Measurements from ENCODE around the gene NRAP. TPM values are rescaled to one million over a fixed set of nuclear protein-coding genes. Genes with fewer than 3 reads are reported as not detected.

NRAP gene
- total and polyA plus RNA-seq, 7 donors = 41.4 to 2,239 (median 1,429) TPM

DNA sequence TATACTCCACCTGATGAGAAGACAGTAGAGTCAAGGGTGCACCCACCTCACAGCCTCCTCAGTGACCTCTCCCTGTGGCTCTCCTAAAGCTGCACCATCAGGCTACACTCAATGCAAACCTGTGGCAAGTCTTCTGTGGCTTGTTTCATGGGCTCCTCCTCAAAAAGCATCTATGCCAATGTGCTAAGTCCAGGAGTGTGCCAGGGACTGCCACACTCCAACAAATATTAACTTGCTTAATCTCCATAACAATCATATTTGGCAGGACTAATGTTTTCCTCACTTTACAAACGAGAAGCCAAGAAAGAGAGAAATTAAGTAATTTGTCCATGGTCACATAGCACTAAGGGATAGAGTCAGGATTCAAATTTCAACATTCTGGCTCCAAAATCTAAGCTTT is 11.9 kb downstream of the NRAP start:
- ATAC-seq (no peak), DNase-seq (no peak)
- TF ChIP-seq, protein P1, sequence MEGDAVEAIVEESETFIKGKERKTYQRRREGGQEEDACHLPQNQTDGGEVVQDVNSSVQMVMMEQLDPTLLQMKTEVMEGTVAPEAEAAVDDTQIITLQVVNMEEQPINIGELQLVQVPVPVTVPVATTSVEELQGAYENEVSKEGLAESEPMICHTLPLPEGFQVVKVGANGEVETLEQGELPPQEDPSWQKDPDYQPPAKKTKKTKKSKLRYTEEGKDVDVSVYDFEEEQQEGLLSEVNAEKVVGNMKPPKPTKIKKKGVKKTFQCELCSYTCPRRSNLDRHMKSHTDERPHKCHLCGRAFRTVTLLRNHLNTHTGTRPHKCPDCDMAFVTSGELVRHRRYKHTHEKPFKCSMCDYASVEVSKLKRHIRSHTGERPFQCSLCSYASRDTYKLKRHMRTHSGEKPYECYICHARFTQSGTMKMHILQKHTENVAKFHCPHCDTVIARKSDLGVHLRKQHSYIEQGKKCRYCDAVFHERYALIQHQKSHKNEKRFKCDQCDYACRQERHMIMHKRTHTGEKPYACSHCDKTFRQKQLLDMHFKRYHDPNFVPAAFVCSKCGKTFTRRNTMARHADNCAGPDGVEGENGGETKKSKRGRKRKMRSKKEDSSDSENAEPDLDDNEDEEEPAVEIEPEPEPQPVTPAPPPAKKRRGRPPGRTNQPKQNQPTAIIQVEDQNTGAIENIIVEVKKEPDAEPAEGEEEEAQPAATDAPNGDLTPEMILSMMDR (IDR thresholded peaks at IDR 0.05) = no peak
- Histone ChIP-seq H3K4me3 (no peak overlapping the region), H3K27ac (peak overlapping the region; percentile 90), H3K9me3 (no peaks in the 10 kb centered on the region), H3K4me1 (peaks cover 66% of the 10 kb centered on the region), H3K36me3 (ENCODE audit: insufficient read depth in 1 of 2, low read depth in 1 of 2) (peaks cover 0 to 93% of the 10 kb centered on the region in 2 donors), H3K27me3 (ENCODE audit: insufficient read depth in 3 of 3, low read length in 2 of 3) (no peaks in the 10 kb centered on the region)
- 12 to 20% (median 14%) methylated on average over 1 of the region's 1 CpG for WGBS, 3 donors
- intact Hi-C loops (cut with DNase I) = no loop called here

DNA sequence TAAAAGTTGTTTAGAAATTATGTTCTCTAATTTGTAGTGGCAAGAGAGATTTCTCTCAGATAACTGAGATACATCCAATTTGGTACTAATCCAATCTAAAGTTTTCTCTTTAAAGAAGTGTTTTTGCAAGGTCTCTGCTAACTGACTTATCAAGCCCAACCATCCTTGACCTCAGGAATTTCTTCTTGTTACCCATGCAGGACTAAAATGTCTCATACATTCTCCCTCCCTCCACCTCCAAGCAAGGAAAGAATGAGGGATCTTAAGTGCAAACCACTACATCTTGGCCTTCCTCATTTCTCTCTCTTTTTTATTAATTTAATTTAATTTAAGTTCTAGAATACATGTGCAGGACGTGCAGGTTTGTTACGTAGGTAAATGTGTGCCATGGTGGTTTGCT is 12.8 kb downstream of the NRAP start:
- DNase-seq = no peak
- TF ChIP-seq, protein P1 (IDR thresholded peaks at IDR 0.05) = no peak
- ATAC-seq = no peak
- Histone ChIP-seq H3K4me1 (peaks cover 71% of the 10 kb centered on the region), H3K4me3 (no peak overlapping the region), H3K27ac (peak overlapping the region; percentile 90), H3K36me3 (ENCODE audit: insufficient read depth in 1 of 2, low read depth in 1 of 2) (peaks cover 0 to 93% of the 10 kb centered on the region in 2 donors), H3K9me3 (no peaks in the 10 kb centered on the region), H3K27me3 (ENCODE audit: insufficient read depth in 3 of 3, low read length in 2 of 3) (no peaks in the 10 kb centered on the region)
- intact Hi-C loops (cut with DNase I) = no loop called here
- WGBS, 3 donors = 88 to 98% (median 98%) methylated on average over 2 of the region's 2 CpGs

DNA sequence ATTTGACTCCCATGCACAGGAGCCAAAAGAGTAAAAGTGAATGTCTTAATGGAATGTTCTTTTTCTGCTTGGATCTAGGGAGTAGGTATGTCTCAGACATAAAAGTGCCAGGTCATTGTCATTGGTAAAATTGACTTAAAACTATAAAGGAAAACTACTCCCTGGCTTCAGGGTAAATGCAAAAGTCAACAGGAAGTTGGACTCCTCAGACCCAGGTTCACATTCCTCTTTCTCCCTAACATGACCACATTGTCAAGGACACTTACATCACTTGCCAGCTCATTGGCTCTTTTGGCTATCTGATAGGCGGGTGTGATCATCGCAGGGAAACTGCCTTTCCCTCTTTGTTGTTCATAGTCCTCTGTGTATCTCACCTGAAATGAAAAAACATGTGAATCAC is 13.7 kb downstream of the NRAP start:
- TF ChIP-seq, protein P1 (IDR thresholded peaks at IDR 0.05) = no peak
- Histone ChIP-seq H3K9me3 (no peaks in the 10 kb centered on the region), H3K27me3 (ENCODE audit: insufficient read depth in 3 of 3, low read length in 2 of 3) (no peaks in the 10 kb centered on the region), H3K4me3 (no peak overlapping the region), H3K4me1 (peaks cover 73% of the 10 kb centered on the region), H3K36me3 (ENCODE audit: insufficient read depth in 1 of 2, low read depth in 1 of 2) (peaks cover 0 to 93% of the 10 kb centered on the region in 2 donors), H3K27ac (peak overlapping the region; percentile 90)
- intact Hi-C loops (cut with DNase I) = no loop called here
- 56 to 92% (median 63%) methylated on average over 2 of the region's 2 CpGs for WGBS, 3 donors
- DNase-seq = no peak
- ATAC-seq = peak in 2 of 4 donors; percentile 7 to 23

DNA sequence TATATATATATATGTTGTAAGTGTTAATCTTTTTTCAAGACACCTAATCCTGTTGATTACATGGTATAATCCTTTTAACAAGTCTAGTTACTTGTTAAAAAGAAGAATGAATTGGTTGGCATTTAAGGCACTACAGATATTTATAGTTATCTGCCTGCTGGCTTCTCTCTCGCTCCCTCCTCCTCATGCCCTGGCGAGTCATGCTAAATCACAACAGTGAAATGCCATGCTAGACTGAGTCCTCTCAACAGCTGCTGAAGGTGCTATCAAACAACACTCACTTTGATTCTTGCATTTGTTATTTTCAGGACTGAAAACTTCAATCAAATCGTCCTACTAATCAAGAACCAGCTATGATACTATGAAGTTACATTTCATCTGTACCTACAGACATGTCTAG is 15.4 kb downstream of the NRAP start:
- peaks cover 69% of the 10 kb centered on the region for H3K4me1 ChIP-seq
- intact Hi-C loops (cut with DNase I) = no loop called here
- no peak for DNase-seq
- no peaks in the 10 kb centered on the region for H3K9me3 ChIP-seq
- TF ChIP-seq, protein P1 (IDR thresholded peaks at IDR 0.05) = no peak
- no peak overlapping the region for H3K4me3 ChIP-seq
- no peaks in the 10 kb centered on the region for H3K27me3 ChIP-seq (ENCODE audit: insufficient read depth in 3 of 3, low read length in 2 of 3)
- H3K36me3 ChIP-seq (ENCODE audit: insufficient read depth in 1 of 2, low read depth in 1 of 2) = peaks cover 0 to 91% of the 10 kb centered on the region in 2 donors
- WGBS, 3 donors = 21 to 32% (median 24%) methylated on average over 3 of the region's 3 CpGs
- peak; percentile 79 to 83 (median 82) for ATAC-seq
- peak overlapping the region; percentile 90 for H3K27ac ChIP-seq

DNA sequence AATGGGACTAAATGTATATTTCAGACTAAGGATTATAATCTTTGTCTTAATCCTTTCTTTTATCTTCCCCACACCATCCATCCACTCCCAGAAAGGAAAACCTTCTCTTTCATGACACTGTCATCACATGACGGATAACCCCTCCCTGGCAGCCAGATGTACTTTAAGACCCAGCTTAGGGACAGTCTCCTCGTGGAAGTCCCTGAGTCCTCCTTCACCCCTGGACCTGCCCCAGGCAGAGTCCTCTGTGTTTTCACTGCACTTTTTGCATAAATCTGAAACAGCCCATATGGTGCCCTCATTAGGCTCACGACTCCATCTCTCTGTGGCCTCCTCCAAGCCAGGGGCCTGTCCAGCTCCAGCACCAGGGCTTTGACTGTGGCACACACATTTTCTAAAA is 16.0 kb downstream of the NRAP start:
- intact Hi-C loops (cut with DNase I) = no loop called here
- TF ChIP-seq, protein P1 (IDR thresholded peaks at IDR 0.05) = no peak
- WGBS, 3 donors = 32 to 46% (median 36%) methylated on average over 3 of the region's 3 CpGs
- peak overlapping the region; percentile 90 for H3K27ac ChIP-seq
- peak in 3 of 4 donors; percentile 1 to 6 (median 2) for ATAC-seq
- no peaks in the 10 kb centered on the region for H3K9me3 ChIP-seq
- no peak overlapping the region for H3K4me3 ChIP-seq
- H3K36me3 ChIP-seq (ENCODE audit: insufficient read depth in 1 of 2, low read depth in 1 of 2) = peaks cover 0 to 91% of the 10 kb centered on the region in 2 donors
- no peak for DNase-seq
- H3K27me3 ChIP-seq (ENCODE audit: insufficient read depth in 3 of 3, low read length in 2 of 3) = no peaks in the 10 kb centered on the region
- H3K4me1 ChIP-seq = peaks cover 70% of the 10 kb centered on the region
